ENCODE results near the gene UNKL. TPM values are rescaled to one million over a fixed set of nuclear protein-coding genes. Genes with fewer than 3 reads are reported as not detected.

UNKL gene
- total RNA-seq, 1 donor from 2014 or later = 5.3 TPM

GRCh38 chr16:1323296-1324239 is 90.9 kb downstream of the UNKL start:
- ATAC-seq = no peak

GRCh38 chr16:1322407-1322806 is 92.1 kb downstream of the UNKL start:
- no peak for ATAC-seq

GRCh38 chr16:1320658-1321240 is 93.8 kb downstream of the UNKL start:
- no peak for ATAC-seq

- ATAC-seq = no peak
Measured at GRCh38 chr16:1320097-1320496, 94.4 kb downstream of the UNKL start.

GRCh38 chr16:1319041-1319440 is 95.5 kb downstream of the UNKL start:
- no peak for ATAC-seq

GRCh38 chr16:1318268-1318545 is 96.3 kb downstream of the UNKL start:
- no peak for ATAC-seq

- ATAC-seq = no peak
Measured at GRCh38 chr16:1317479-1318267, 96.8 kb downstream of the UNKL start.

GRCh38 chr16:1316033-1316405 is 98.5 kb downstream of the UNKL start:
- ATAC-seq = no peak

GRCh38 chr16:1315081-1316032 is 99.1 kb downstream of the UNKL start:
- no peak for ATAC-seq

GRCh38 chr16:1314399-1315068 is 100.0 kb downstream of the UNKL start:
- no peak for ATAC-seq

- no peak for ATAC-seq
Measured at GRCh38 chr16:1313721-1314369, 100.7 kb downstream of the UNKL start.

Other genes with a start within 250 kb of the UNKL start
- 0.24 TPM for gene TPSG1, start 189.4 kb downstream of the UNKL start, total RNA-seq
- 4.5 TPM for gene TPSB2, start 184.5 kb downstream of the UNKL start, total RNA-seq
- gene TPSAB1, start 174.0 kb downstream of the UNKL start, total RNA-seq = 4.6 TPM
- gene TPSD1, start 158.6 kb downstream of the UNKL start, total RNA-seq = not detected
- 93.1 TPM for gene UBE2I, start 105.1 kb downstream of the UNKL start, total RNA-seq
- gene BAIAP3, start 81.1 kb downstream of the UNKL start, total RNA-seq = 2.0 TPM
- 42.6 TPM for gene TSR3, start 62.8 kb downstream of the UNKL start, total RNA-seq
- gene GNPTG, start 62.8 kb downstream of the UNKL start, total RNA-seq = 25.7 TPM
- 13.7 TPM for gene UQCC4, start 6.0 kb upstream of the UNKL start, total RNA-seq
- gene PERCC1, start 16.4 kb upstream of the UNKL start, total RNA-seq = not detected
- gene CCDC154, start 29.9 kb upstream of the UNKL start, total RNA-seq = 0.12 TPM
- gene CLCN7, start 60.3 kb upstream of the UNKL start, total RNA-seq = 18.6 TPM
- not detected for gene PTX4, start 74.2 kb upstream of the UNKL start, total RNA-seq
- gene TELO2, start 78.7 kb upstream of the UNKL start, total RNA-seq = 21.3 TPM
- gene TMEM204, start 119.0 kb upstream of the UNKL start, total RNA-seq = 2.8 TPM
- gene IFT140, start 197.4 kb upstream of the UNKL start, total RNA-seq = 8.3 TPM
- gene CRAMP1, start 197.7 kb upstream of the UNKL start, total RNA-seq = 9.6 TPM

Measured in esophagus mucosa (tissue), 1 donor.